NCI-H1092 treated with DMSO at 0.1 percent for 48 hours (cell line): ENCODE data around the gene SIM2.
A peak's percentile ranks its signal among the peaks of the same experiment; 100 is the strongest.

Experiments
- DNase-seq: peaks from one replicate; lab custom pipeline; 2025; lab: John Stamatoyannopoulos, UW

SIM2 gene

DNA sequence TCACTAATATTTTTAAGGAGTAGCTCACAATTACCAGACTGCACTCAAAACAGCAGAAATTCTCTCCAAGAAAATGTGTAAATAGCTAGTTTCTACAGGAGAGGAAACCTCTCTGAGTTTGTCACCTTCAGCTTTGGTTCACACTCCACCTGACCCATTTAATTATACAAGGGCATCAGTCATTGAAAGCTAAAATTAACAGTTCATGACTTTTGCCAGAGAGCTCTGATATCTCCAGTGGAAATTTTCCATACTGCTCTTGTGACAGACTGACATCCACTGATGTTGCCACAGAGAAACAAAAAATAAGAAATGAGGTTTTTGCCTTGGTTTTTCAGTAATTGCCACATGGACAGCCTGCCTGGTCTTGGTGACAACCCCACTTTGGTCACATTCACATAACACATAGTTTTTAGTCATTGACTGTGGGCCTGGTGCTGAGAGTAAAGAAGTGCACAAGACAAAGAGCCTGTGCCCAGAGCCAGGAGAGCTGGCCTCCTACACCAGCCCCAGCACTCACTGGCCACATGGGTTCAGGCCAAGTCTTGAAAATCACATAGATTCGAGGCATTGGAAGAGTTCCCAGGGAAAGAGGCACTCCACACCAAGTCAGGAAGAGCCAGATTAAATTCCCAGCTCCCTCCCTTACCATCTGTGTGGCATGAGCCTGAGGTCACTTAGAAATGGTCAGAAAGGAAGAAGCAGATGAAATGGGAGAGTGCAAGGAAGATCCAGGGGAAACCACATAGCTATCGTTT lies 13.8 kb upstream of the SIM2 start:
- peak; percentile 52 for DNase-seq

DNA sequence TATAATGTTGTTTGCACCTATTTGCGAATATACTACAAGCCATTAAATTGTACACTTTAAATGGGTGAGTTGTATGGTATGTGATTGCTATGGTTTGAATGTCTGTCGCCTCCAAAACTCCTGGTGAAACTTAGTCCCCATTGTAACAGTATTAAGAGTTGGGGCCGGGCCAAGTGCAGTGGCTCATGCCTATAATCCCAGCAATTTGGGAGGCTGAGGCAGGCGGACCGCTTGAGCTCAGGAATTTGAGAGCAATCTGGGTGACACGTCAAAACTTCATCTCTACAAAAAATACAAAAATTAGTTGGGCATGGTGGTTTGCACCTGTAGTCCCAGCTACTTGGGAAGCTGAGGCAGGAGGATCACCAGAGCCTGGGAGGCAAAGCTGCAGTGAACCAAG lies 12.0 kb upstream of the SIM2 start:
- DNase-seq, result no peak

DNA sequence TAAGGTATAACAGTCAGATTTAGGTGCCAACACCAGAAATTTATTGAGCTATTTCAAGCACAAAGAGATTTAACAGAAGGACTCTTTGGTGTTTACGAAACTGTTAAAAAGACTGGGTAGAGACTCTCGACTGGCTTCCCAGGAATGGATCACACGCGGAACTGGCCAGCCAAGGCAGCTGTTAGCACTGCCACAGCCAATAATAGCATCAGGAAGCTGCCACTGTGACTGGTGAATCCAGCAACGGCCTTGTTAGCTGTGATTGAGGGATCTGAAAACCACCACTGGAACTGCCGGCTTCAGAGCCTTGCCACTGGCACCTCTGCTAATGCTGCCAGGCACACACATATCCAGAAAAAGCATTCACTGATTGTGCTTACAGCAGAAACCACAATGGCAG lies 10.6 kb upstream of the SIM2 start:
- no peak for DNase-seq

DNA sequence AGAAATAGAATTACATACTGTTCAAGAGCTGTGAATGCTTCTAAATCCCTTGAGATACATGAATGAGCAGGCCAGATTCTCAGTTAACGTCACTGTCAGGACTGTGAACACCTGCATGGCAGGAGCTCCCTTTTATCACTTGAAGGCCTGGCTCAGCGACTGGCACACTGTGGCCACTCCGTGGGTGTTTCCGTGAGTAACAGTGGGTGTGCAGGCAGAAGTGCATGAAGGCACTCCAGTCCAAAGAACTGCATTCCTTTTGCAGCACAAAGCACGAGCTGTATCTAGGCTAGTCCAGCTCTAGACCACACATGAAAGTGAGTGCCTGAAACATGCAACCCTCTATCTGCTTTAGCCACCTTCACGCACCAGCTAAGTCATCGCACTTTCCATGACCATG lies 9.6 kb upstream of the SIM2 start:
- no peak for DNase-seq

DNA sequence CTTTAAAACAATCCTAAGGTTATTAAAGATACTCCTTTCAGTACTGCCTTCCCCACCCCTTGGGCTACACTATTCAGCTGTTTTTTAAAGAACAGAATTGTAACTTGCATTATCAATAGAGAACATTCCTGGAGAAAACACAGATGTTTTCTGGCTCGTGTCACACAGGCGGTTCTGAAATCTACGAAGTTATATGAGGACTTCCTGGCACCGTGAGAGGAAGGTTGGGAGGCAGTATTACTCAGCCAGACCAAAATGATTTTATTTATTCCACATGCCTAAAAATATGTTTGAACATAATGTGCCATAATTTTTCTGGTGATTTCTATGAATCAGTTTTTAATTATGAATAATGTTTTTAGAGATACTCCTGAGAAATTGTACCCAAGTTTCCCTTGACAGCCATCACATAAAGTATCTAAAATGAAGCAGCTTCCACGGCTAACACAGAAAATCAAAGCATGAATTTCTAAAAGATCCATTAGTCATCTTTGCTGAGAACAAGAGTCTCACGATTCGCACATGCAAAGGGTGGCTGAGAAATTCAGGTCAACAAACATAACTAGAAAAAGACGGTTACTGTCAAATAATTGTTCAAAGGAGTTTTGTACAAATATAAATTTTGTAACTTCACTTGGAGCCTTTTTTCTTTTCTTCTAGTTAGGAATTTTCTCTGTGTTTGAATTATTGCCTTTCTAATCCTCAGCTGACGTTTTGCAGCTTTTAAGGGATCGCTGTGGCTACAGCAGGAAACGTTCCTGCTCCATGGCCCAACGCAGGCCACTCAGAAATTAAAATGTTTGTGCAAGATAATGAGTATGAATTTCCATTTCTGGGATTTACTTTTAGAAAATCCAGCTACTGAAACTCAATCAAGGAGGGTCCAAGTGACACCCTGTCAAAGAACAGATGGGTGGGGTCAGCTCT lies 8.0 kb upstream of the SIM2 start:
- no peak for DNase-seq

DNA sequence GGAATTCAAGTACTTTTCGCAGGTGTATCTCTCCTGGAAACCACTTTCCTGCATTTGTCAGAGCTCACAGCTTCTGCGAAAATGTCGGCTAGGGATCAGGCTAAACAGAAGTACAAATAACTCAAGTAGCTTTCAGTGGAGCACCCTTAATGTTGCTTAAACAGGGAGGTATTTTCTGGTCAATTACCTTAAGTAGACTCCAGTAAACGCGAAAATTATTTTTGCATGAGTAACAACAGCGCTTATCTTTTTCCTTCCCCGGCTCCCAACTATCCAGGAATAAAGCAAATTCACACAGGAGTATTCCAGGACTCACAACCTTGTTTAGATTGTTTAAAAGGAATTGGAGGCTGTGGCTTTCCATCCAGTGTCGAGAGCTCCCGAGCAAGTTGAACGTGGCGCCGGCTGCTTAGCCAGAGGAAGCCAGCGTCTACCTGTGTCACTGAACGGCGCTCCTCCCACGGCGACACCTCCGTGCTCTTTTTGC lies 7.3 kb upstream of the SIM2 start:
- no peak for DNase-seq

DNA sequence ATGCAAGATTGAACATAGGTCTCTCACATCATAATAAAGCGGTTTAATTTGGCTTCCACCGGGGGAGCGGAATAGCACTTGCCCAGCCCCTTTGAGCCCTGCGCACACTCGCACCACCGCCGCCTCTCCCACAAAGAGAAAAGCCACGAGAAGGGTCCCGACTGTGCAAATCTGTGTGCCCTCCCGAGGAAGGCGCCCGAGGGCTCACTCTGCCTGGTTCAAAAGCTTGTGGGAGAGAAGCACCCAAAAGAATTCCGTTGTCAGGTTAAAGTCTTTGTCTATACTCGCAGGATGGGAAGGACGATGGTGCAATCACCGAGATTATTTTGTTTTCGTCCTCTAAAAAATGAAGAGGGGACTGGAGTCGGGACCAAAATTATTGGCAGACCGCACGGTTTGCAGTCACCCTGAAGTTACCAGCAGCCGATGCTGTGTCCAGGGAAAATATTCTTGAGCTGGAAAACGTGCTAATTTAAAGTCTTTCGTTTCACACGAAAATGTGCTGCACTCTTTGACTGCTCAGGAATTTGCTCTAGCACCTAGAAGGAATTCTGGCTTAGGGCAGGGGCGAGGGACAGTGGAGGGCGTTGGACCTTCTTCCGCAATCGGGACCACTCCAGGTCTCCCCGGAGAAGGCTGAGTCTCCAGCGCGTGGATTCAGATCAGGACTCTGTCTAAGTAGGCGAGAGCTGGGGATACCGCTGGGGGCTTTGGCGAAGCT lies 6.6 kb upstream of the SIM2 start:
- no peak for DNase-seq

DNA sequence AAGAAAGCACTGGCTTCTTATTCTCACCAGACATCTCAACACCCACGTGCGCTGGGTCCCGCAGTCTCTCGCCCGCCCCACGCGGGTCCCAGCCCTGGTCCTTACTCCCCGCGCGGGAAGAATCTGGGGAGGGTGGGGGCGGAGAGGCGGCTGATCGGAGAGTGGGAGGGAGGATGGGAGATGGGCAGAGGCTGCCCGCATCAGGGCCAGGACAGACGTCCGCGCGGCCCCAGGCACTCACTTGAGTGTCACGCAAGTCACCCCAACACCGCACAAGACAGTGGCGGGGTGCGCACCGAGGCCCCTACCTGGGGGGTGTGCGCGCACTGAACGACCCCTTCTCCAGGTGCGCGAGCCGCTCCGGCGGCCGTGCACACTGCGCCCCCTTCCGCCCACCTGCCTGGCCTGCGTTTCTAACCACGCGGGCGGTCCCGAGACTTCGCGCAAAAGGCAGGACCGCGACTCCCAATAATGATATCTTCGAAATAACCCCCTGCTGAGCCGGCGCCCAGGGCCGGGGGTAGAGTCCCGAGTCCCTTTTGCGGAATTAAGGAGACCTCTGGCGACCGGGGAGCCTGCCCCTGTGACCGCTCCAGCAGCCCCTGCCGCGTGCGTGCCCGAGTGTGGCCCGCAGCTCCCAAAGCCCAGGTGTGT lies 6.0 kb upstream of the SIM2 start:
- no peak for DNase-seq

DNA sequence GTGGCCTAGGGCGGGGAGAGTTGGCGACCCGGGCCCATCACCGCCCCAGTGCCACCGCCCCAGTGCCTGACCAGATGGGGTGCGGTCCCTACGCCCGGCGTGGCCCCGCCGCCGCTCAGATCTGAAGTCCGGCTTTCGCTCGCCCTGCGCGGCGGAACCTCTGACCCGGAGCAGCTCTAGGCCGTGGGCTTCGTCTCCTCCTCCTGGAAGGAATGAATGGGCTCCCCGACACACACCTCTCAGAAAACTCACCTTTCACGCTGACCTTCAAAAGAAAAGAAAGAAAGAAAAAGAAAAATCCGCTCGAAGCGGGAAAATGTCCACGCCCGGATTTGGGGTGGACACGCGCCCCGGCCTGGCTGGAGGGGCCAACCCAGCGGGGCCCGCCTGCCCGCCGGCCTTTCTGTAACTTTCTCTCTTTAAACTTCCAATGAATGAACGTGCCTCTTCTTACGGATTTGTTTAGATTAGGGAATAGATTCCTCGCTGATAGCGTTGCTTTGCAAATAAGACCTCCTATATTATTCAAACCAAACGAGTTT lies 5.4 kb upstream of the SIM2 start:
- no peak for DNase-seq

DNA sequence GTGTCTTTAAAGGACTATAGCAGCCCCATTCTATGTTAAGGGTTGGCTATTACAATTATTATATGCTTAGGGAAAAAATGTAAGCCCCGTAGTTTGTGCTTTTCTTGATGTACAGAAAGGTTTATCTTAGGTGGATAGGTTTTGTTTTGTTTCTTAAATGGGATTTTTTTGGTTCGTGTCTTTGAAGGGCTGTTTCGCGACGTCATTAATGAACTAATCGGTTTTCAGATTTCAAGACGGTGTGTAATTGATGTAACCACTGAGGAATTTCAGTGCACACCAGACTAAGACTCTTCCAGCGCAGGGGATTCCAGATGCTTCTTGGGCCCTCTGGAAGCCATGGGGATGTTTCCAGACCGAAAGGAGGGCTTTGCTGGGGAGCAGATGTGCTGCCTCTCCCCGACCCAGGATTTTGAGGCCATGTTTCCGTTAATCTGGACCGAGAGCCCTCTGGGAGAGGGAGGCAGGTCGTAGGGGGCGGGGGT lies 4.8 kb upstream of the SIM2 start:
- DNase-seq, result no peak

DNA sequence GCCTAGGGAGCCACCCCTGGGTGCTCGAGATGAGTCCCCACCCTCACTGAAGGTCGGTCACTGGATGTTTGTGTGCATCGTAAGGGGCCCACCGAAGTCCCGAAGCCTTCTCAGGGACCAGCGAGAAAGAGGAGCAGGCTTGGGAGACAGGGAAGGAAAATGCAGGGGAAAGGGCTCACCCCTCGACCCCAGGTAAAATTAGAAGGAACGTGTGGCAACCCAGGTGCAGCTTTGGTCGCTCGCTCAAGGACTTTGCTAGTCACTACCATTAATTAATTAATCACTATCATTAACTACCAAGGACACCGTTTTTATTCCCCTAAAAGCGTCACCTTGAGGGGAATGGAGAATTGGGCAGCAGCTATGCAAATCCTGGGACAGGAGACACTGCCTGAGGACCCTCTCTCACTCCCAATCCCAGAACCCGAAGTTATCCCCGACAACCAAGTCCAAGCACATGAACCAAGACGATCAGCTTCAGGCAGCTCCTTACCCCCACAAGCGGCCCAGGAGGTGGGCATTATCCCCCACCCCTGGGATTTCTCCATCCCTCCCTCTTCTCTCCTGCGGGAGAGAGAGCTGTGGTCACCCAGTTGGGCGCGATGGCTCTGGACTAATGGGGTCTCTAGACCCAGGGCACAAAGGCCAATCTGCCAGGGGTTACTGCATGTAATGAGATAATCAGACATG lies 4.2 kb upstream of the SIM2 start:
- no peak for DNase-seq

DNA sequence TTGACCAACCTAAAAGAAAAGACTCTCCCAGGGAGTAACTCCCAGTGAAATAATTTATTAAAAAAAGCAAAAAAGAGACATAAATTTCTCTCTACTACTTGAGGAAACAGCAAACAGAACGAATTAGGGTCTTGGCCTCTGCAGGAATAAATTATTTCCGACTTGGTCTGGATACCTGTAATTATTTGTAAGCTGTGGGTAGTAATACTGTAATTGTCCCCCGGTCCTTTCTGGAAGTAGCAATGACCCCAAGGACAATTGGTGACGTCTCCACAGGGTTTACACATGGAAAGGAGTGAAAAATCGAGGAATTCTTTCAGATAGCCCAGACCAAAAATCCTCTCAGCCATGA lies 3.7 kb upstream of the SIM2 start:
- DNase-seq, result no peak

DNA sequence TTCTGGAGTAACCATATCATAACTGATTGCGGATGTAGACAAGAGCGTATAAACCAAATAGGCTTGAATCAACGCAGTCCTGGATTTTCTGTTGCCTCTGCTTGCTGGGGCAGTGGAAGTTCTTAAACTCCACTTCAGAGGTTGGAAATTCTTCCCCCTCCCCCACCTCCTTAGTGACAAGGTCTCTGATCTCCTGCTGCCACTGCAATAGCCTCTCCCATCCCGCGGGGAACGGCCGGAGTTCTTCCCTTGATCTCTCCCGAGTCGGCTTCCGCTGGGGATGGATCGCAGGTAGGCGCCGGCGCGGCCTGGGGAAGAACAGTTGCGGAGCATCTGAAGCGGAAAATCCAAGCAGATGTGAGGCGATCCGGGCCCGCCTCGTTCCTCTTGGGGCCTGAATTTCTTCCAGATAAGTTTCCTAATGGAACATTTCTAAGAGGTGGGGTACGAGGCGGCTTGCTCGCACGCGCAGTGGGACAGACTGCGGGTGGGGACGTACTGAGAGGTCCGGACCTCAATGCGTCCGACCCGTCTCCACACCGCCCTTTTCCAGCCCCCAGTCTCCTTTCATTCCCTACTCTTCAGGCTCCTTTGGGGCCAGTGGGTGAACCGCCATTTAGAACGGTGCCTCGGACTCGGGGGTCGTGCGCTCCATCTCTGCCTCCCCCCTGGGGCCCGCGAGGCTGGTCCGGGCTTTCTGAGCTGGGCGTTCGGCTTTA lies 3.1 kb upstream of the SIM2 start:
- DNase-seq, result no peak

DNA sequence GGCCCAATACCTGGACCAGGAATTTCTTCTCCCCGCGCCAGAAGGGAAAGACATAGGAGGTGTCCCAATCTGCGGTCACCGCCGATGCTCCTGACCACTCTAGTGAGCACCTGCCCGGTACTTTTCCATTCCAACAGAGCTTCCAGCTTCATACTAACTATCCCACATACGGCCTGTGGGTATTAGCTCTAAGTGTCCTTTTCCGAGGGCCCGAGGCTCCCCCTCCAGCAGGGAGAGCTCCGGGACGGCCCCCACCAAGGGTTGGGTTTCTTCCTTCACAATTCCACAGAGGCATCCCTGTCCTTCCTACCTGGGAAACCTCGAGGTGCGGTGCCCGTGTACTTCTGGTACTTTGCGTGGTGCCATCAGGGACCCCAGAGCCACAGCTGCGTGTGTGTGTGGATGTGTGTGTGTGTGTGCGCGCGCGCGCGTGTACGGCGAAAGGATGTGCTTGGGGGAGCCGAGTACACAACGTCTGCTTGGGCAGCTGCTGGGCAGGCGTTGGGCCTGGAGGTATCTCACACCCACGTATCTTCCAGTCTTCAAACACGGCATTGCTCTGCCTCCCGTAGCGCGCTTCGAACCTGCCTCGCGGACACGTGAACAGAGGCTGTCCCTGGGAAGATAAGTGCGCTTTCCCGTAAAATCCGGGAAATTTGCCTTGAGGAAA lies 2.4 kb upstream of the SIM2 start:
- no peak for DNase-seq

DNA sequence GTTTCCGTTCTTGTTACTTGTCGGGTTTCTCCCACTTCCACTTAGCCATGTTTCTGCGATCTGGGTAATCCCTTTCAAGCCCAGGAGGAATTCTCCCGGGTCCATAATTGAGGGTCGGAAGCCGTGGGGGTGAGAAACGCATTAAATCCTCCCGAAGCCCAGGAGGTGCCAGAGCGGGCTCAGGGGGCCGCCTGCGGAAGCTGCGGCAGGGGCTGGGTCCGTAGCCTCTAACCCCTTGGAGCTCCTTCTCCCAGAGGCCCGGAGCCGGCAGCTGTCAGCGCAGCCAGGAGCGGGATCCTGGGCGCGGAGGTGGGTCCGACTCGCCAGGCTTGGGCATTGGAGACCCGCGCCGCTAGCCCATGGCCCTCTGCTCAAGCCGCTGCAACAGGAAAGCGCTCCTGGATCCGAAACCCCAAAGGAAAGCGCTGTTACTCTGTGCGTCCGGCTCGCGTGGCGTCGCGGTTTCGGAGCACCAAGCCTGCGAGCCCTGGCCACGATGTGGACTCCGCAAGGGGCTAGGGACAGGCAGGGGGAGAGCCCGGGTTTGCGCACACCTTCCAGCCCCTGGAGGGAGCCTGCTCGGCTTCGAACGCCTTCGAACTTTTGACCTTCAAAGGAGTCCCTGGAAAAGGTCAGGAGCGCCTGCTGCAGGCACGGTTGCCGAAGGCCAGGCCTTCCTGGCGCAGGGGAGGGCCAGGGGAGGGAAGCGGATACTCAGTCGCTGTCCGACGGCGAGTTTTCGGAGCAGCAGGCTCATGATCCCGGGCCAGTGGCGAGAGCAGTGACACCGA lies 1.7 kb upstream of the SIM2 start:
- DNase-seq, result no peak

DNA sequence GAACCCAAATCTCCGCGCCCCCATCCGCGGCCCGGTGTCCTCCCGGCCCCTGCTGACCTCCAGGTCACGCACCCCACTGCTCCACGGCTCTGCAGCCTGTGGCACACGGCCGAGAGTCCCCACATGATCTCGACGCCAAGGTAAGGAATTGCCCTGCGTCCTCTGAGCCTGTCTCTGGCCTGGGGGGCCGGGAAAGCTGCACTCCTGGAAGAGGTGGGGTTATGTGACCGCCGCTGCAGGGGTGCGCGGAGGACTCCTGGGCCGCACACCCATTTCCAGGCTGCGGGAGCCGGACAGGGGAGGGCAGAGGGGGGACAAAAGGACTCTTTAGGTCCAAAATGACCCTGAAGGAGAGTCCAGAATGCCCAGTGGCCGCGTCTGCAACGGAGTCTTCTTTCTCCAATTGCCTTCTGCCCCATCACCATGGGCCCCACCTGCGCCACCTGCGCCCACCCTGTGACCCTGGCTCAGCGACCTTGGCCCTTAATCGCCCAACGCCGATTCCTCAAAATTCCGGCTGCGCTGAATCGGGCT lies 997 bp upstream of the SIM2 start:
- no peak for DNase-seq

DNA sequence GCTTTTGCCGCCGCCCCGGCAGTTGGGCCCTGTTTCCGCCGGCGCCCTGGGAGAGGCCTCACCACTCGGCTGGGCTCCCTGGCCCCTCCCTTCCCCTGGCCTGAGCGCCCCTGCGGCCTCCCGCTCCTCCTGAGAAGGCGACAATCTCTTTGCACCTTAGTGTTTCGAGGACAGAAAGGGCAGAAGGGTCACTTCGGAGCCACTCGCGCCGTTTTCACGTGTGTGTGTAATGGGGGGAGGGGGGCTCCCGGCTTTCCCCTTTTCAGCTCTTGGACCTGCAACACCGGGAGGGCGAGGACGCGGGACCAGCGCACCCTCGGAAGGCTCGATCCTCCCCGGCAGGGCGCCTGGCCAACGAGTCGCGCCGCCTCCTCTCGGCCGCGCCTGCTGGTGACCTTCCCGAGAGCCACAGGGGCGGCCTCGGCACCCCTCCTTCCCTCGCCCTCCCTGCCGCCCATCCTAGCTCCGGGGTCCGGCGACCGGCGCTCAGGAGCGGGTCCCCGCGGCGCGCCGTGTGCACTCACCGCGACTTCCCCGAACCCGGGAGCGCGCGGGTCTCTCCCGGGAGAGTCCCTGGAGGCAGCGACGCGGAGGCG lies 432 bp upstream of the SIM2 start:
- DNase-seq, result peak; percentile 71

DNA sequence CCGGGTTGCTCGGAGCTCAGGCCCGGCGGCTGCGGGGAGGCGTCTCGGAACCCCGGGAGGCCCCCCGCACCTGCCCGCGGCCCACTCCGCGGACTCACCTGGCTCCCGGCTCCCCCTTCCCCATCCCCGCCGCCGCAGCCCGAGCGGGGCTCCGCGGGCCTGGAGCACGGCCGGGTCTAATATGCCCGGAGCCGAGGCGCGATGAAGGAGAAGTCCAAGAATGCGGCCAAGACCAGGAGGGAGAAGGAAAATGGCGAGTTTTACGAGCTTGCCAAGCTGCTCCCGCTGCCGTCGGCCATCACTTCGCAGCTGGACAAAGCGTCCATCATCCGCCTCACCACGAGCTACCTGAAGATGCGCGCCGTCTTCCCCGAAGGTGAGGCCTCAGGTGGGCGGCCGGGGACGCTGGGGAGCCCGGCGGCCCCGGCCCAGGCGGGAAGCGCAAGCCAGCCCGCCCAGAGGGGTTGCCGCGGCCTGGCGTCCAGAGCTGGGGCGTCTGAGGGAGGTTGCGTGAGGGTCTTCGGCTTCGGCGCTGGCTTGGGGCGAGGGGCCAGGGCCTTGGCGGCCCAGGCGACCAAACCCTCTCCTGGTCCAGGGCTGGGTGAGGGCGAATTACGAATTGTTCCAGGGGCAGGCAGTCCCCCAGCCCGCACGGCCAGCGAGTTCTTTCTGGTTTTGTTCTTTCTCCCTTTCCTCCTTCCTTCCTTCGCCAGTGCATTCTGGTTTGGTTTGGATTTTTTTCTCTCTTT lies 805 bp downstream of the SIM2 start:
- no peak for DNase-seq
